Adipocyte (in vitro differentiated cells): ENCODE results near the gene FREY1.
A peak's percentile ranks its signal among the peaks of the same experiment; 100 is the strongest.

Experiments
- DNase-seq: peaks from one replicate; pipeline ENCODE4 v3.0.0-alpha.2; 2015; ENCODE audit warnings: low read depth
- H3K27me3 ChIP-seq: replicated peaks from 2 replicates; pipeline ENCODE4 v1.7.0; 2013; ENCODE audit warnings: mild to moderate bottlenecking, low read length, moderate library complexity; ENCODE audit not compliant: control insufficient read depth, insufficient read depth
- H3K36me3 ChIP-seq: 2 replicates; pipeline ENCODE4 v1.7.0; 2013; ENCODE audit warnings: low read length, mild to moderate bottlenecking, moderate library complexity; ENCODE audit not compliant: control insufficient read depth, insufficient read depth, severe bottlenecking
- H3K4me1 ChIP-seq: 2 replicates; pipeline ENCODE4 v1.7.0; 2013; ENCODE audit warnings: mild to moderate bottlenecking, low read length, moderate library complexity; ENCODE audit not compliant: control insufficient read depth, insufficient read depth
- H3K4me3 ChIP-seq: 2 replicates; pipeline ENCODE4 v1.7.0; 2013; ENCODE audit warnings: mild to moderate bottlenecking, low read length, moderate library complexity
- H3K9ac ChIP-seq: 2 replicates; pipeline ENCODE4 v1.7.0; 2013; ENCODE audit warnings: mild to moderate bottlenecking, low read length, moderate library complexity
- H3K9me3 ChIP-seq: 2 replicates; pipeline ENCODE4 v1.7.0; 2013; ENCODE audit warnings: mild to moderate bottlenecking, low read length, moderate library complexity; ENCODE audit not compliant: control insufficient read depth

FREY1 gene

DNA sequence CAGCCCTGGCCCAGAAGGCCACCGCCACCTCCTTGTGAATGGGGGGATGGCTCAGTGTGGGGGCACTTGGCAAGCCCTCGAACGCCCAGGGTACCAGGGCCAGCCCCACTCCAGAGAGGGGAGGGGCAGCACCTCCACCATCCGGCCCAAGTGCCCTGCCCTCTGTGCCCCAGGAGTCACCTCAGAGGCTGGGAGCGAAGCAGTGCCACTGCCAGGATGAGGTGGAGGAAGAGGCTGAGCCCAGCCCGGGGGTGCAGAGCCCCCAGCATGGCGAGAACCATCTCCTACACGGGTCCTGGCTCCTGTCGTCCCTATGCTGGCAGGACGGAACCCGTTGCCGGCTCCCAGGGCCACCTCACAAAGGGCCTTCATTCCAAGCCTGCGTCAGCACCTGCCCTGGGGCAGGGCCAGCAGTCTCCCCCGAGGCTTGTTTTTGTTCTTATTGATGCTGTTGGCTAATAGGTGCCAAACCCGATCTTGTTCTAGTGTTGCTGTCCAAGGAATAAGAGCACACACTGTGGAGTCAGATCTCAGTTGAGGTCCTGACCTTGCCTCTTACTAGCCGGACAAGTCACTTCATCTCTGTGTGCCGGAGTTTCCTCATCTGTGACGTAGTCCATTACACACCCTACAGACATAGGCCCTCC lies at the start of gene FREY1:
Gene FREY1, minus strand, starts transcription at position 307 of the 647 bp plus-strand sequence. Its CDS starts 26 bp downstream, at position 281.
- DNase-seq: no peak
- Histone ChIP-seq H3K9me3 (no peaks in the 10 kb centered on the region), H3K36me3 (peaks cover 26% of the 10 kb centered on the region), H3K4me1 (peaks cover 10% of the 10 kb centered on the region), H3K4me3 (no peak within 1 kb of the TSS), H3K9ac (no peak within 1 kb of the TSS), H3K27me3 (no peaks in the 10 kb centered on the region)

- no peak overlapping the region for H3K4me3 ChIP-seq
- H3K36me3 ChIP-seq: peaks cover 65% of the 10 kb centered on the region
- H3K4me1 ChIP-seq: peaks cover 12% of the 10 kb centered on the region
- no peak overlapping the region for H3K9ac ChIP-seq
- H3K9me3 ChIP-seq: no peaks in the 10 kb centered on the region
- H3K27me3 ChIP-seq: no peaks in the 10 kb centered on the region
- no peak for DNase-seq
These were observed 42.9 kb upstream of the FREY1 start for GRCh38 chr11:45949992-45950407.

- no peaks in the 10 kb centered on the region for H3K9me3 ChIP-seq
- H3K4me1 ChIP-seq: peaks cover 12% of the 10 kb centered on the region
- H3K9ac ChIP-seq: no peak overlapping the region
- H3K27me3 ChIP-seq: no peaks in the 10 kb centered on the region
- no peak for DNase-seq
- peaks cover 74% of the 10 kb centered on the region for H3K36me3 ChIP-seq
- no peak overlapping the region for H3K4me3 ChIP-seq
These were observed 41.3 kb upstream of the FREY1 start for GRCh38 chr11:45948356-45948755.

DNA sequence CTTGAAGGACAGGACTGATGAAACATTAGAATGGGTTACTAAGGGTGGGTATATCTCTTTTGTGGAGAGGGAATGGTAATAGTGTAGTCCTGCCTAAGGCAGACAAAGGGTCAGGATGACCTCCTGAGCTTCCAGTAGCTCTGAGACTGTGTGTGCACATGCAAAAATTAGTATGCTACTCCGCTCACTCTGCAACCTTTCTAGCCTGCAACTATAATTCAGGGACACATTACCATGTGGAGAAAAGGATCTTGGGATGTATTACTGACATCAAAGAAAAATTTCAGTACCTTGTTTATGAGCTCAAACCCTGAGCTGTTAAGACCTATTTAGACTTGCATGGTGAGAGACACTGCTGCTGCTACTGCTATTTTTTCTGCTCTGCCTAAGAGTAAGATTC lies 40.8 kb upstream of the FREY1 start:
- Histone ChIP-seq H3K27me3 (no peaks in the 10 kb centered on the region), H3K9me3 (no peaks in the 10 kb centered on the region), H3K4me1 (peaks cover 12% of the 10 kb centered on the region), H3K9ac (no peak overlapping the region), H3K36me3 (peaks cover 72% of the 10 kb centered on the region), H3K4me3 (no peak overlapping the region)
- no peak for DNase-seq

GRCh38 chr11:45945397-45945999 lies 38.4 kb upstream of the FREY1 start:
- Histone ChIP-seq H3K36me3 (peaks cover 76% of the 10 kb centered on the region), H3K9me3 (no peaks in the 10 kb centered on the region), H3K27me3 (no peaks in the 10 kb centered on the region), H3K4me1 (peaks cover 12% of the 10 kb centered on the region), H3K4me3 (no peak overlapping the region), H3K9ac (no peak overlapping the region)
- no peak for DNase-seq

GRCh38 chr11:45942381-45942780 lies 35.3 kb upstream of the FREY1 start:
- no peaks in the 10 kb centered on the region for H3K27me3 ChIP-seq
- no peak for DNase-seq
- no peak overlapping the region for H3K9ac ChIP-seq
- no peaks in the 10 kb centered on the region for H3K9me3 ChIP-seq
- H3K36me3 ChIP-seq: peaks cover 59% of the 10 kb centered on the region
- peaks cover 8% of the 10 kb centered on the region for H3K4me1 ChIP-seq
- no peak overlapping the region for H3K4me3 ChIP-seq

GRCh38 chr11:45941285-45941684 lies 34.2 kb upstream of the FREY1 start:
- H3K36me3 ChIP-seq: peaks cover 61% of the 10 kb centered on the region
- H3K9ac ChIP-seq: no peak overlapping the region

DNA sequence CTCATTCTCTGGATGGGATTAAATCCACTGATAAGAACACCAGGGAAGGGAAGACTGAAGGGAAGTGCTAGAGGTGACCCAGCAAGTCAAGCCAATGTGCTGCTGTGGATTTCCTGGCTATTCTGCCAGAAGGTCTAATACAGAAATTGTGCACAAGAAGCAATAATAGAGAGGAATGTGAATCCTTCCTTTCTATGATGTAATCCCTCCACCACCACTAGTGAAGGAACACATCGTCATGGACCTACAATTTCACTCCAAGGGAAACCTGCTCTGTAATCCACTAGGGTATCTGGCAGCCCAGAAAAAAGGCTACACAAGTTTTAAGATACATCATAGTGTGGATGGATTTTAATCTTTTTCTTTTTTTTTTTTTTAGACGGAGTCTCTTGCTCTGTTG lies 32.8 kb upstream of the FREY1 start:
- no peaks in the 10 kb centered on the region for H3K9me3 ChIP-seq
- H3K27me3 ChIP-seq: no peaks in the 10 kb centered on the region
- H3K36me3 ChIP-seq: peaks cover 61% of the 10 kb centered on the region
- H3K4me3 ChIP-seq: no peak overlapping the region
- no peak overlapping the region for H3K9ac ChIP-seq
- H3K4me1 ChIP-seq: peaks cover 4% of the 10 kb centered on the region
- peak; percentile 7 for DNase-seq

More at GRCh38 chr11:45941285-45941684, 34.2 kb upstream of the FREY1 start:
- Histone ChIP-seq H3K9me3 (no peaks in the 10 kb centered on the region), H3K4me1 (peaks cover 8% of the 10 kb centered on the region), H3K4me3 (no peak overlapping the region), H3K27me3 (no peaks in the 10 kb centered on the region)
- DNase-seq: no peak

DNA sequence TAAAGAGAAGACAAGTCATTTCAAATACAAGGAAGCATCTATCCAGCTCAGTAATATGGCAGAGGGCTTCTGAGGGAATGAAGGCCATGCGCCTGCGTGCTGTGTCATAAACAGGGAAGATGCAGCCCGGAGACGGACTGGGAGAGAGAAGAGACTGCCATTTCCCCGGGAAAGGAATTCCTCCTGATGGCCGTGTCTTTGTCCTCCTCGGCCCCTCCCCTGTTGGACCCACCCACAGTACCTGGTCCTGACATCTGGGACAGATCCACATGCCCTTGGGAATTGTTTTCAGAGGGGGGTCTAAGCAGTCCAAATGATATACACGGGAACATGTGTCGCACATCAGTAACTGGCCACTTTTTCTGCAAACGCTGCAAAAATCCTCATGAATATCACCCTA lies 30.8 kb upstream of the FREY1 start:
- H3K4me3 ChIP-seq: no peak overlapping the region
- peaks cover 68% of the 10 kb centered on the region for H3K36me3 ChIP-seq
- H3K4me1 ChIP-seq: peaks cover 4% of the 10 kb centered on the region
- no peaks in the 10 kb centered on the region for H3K27me3 ChIP-seq
- no peaks in the 10 kb centered on the region for H3K9me3 ChIP-seq
- DNase-seq: no peak
- no peak overlapping the region for H3K9ac ChIP-seq

GRCh38 chr11:45936511-45937054 lies 29.5 kb upstream of the FREY1 start:
- no peaks in the 10 kb centered on the region for H3K27me3 ChIP-seq
- H3K4me1 ChIP-seq: peaks cover 12% of the 10 kb centered on the region
- peaks cover 64% of the 10 kb centered on the region for H3K36me3 ChIP-seq
- no peak for DNase-seq
- no peak overlapping the region for H3K4me3 ChIP-seq
- no peaks in the 10 kb centered on the region for H3K9me3 ChIP-seq
- H3K9ac ChIP-seq: no peak overlapping the region

DNA sequence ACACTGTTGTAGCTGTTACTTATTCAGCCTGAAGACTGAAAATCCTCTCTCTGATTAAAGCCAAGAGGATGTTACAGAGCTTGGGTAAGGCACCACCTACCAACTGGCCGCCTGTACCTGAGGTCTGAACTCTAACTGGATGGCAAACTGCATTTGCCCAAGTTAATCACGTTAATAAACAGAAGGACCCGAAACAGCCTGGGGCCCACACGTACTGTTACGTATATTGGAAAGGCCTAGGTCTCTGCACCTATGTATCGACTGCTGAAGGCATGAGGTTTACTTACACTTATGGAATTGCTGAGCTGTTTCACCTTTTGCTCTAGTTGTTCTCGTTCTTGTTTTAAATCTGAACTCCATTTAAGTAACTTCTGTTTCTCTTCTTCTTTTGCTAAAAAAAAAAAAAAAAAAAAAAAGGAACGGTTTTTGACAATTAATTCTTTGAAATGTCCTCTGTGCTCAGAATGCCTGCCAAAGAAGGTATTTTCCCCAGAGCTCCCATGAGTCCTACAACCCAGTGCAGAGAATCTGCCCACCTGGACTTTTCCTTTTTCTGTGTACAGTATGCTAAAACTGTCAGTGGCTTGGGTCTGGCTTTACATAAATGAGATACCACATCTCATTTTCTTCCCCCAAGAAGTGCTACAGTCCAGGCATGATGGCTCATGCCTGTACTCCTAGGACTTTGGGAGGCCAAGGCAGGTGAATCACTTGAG lies 28.4 kb upstream of the FREY1 start:
- Histone ChIP-seq H3K36me3 (peaks cover 61% of the 10 kb centered on the region), H3K4me1 (peaks cover 14% of the 10 kb centered on the region)

More for the DNA sequence above, 28.4 kb upstream of the FREY1 start:
- DNase-seq: no peak
- Histone ChIP-seq H3K4me3 (no peak overlapping the region), H3K9ac (no peak overlapping the region), H3K27me3 (no peaks in the 10 kb centered on the region), H3K9me3 (no peaks in the 10 kb centered on the region)
